Mucosa of descending colon (tissue), 3 donors: ENCODE data around the gene TCEANC. TPM values are rescaled to one million over a fixed set of nuclear protein-coding genes. Genes with fewer than 3 reads are reported as not detected.

ENCODE experiments used
- ATAC-seq: fragments of 200-7000 bp; cut with Tn5 transposase; one replicate; pipeline ENCODE4 v1.9.1; 2020; ENCODE audit warnings: mild to moderate bottlenecking, moderate library complexity
- DNase-seq, 3 donors: peaks; one replicate each; pipeline ENCODE4 v3.0.0-alpha.2; 2020
- H3K36me3 ChIP-seq: fragments of 200-600 bp; one replicate; pipeline ENCODE4 v1.8.0; 2021; ENCODE audit warnings: low read depth, mild to moderate bottlenecking
- H3K4me1 ChIP-seq: fragments of 200-600 bp; one replicate; pipeline ENCODE4 v1.8.0; 2021; ENCODE audit warnings: low read depth, mild to moderate bottlenecking
- H3K4me3 ChIP-seq: fragments of 200-600 bp; one replicate; pipeline ENCODE4 v1.8.0; 2021; ENCODE audit warnings: mild to moderate bottlenecking
- H3K9me3 ChIP-seq: fragments of 200-600 bp; one replicate; pipeline ENCODE4 v1.8.0; 2021; ENCODE audit warnings: mild to moderate bottlenecking
- CTCF ChIP-seq: fragments of 200-600 bp; IDR thresholded peaks from one replicate; pipeline ENCODE4 v1.8.0; 2022; ENCODE audit warnings: antibody characterized with exemption, mild to moderate bottlenecking
- intact Hi-C, 2 donors: fragments of 100-400 bp; cut with DNase I in 1 of 2; cut with micrococcal nuclease in 1 of 2; formaldehyde crosslinking; loops; one replicate each; pipeline versions ENCODE4 v1.11.0 to v1.11.1; 2022; cut with DNase I, micrococcal nuclease
- total RNA-seq, 3 donors: library from RNA; stranded (reverse); fragmentation: NEBNext Ultra II Directional in 2 of 3; extraction: Animal tissue kit (Norgen Biotek cat#: 25700) in 2 of 3; gene quantifications; one replicate each; pipeline versions ENCODE4 v1.2.1 to v1.2.4, GENCODE V29; 2021 to 2023
- donor health status: DM: no; HTN: no; CAD: no; lungs with moderate emphysema.
- donor health status: DM: no; HTN: no; CAD: no.
- donor health status: DM: no; HTN: yes; CAD: no.

TCEANC gene
- total RNA-seq, 3 donors from 2014 or later = 4.0 to 5.3 (median 4.8) TPM

GRCh38 chrX:13649838-13650237, 3.1 kb upstream of the TCEANC start:
- TF ChIP-seq CTCF = no peak
- no peak for DNase-seq

GRCh38 chrX:13650318-13650717, 2.6 kb upstream of the TCEANC start:
- TF ChIP-seq CTCF = no peak
- peaks cover 2% of the 10 kb centered on the region for H3K4me1 ChIP-seq
- intact Hi-C loops = loop anchor here in 1 of 2 donors (10.0 kb wide), 1 partner anchor 384 kb away; no protein-coding TSS in a partner anchor
- DNase-seq = no peak
- no peaks in the 10 kb centered on the region for H3K9me3 ChIP-seq
- H3K4me3 ChIP-seq = no peak overlapping the region
- no peak for ATAC-seq
- H3K36me3 ChIP-seq = no peaks in the 10 kb centered on the region

More at GRCh38 chrX:13649838-13650237, 3.1 kb upstream of the TCEANC start:
- H3K4me1 ChIP-seq = peaks cover 2% of the 10 kb centered on the region
- no peaks in the 10 kb centered on the region for H3K9me3 ChIP-seq
- H3K36me3 ChIP-seq = no peaks in the 10 kb centered on the region
- H3K4me3 ChIP-seq = no peak overlapping the region
- intact Hi-C loops = loop anchor here (5.0 to 10.0 kb wide), 4 partner anchors 143 to 385 kb away; no protein-coding TSS in a partner anchor
- no peak for ATAC-seq

- H3K4me1 ChIP-seq = peaks cover 2% of the 10 kb centered on the region
- H3K9me3 ChIP-seq = no peaks in the 10 kb centered on the region
- no peaks in the 10 kb centered on the region for H3K36me3 ChIP-seq
- intact Hi-C loops = loop anchor here in 1 of 2 donors (10.0 kb wide), 1 partner anchor 384 kb away; no protein-coding TSS in a partner anchor
- no peak for DNase-seq
- no peak for ATAC-seq
- TF ChIP-seq CTCF = no peak
- no peak overlapping the region for H3K4me3 ChIP-seq
Measured at GRCh38 chrX:13651150-13651549, 1.8 kb upstream of the TCEANC start.

- DNase-seq (no peak), ATAC-seq (no peak)
- Histone ChIP-seq H3K4me3 (no peak overlapping the region), H3K36me3 (no peaks in the 10 kb centered on the region), H3K9me3 (no peaks in the 10 kb centered on the region), H3K4me1 (peaks cover 2% of the 10 kb centered on the region)
- TF ChIP-seq CTCF = no peak
- intact Hi-C loops = loop anchor here in 1 of 2 donors (10.0 kb wide), 1 partner anchor 382 kb away; no protein-coding TSS in a partner anchor
Measured at GRCh38 chrX:13652287-13652793, 601 bp upstream of the TCEANC start.

- Histone ChIP-seq H3K4me3 (no peak overlapping the region), H3K9me3 (no peaks in the 10 kb centered on the region), H3K36me3 (no peaks in the 10 kb centered on the region), H3K4me1 (peaks cover 2% of the 10 kb centered on the region)
- ATAC-seq (no peak), DNase-seq (no peak)
- intact Hi-C loops = loop anchor here in 1 of 2 donors (10.0 kb wide), 1 partner anchor 381 kb away; no protein-coding TSS in a partner anchor
- no peak for TF ChIP-seq CTCF
Measured at GRCh38 chrX:13654116-13654515, 1.2 kb downstream of the TCEANC start.
